Measurements from ENCODE around the gene SCP2.

SCP2 gene

GRCh38 chr1:53085405-53085804 lies 158.3 kb downstream of the SCP2 start:
- no peak for DNase-seq

GRCh38 chr1:53086491-53087070 lies 159.5 kb downstream of the SCP2 start:
- DNase-seq: no peak

- no peak for DNase-seq
Observed at GRCh38 chr1:53087332-53088285, 160.5 kb downstream of the SCP2 start.

GRCh38 chr1:53088616-53089300 lies 161.7 kb downstream of the SCP2 start:
- DNase-seq: no peak

- no peak for DNase-seq
Observed at GRCh38 chr1:53089478-53090226, 162.6 kb downstream of the SCP2 start.

- no peak for DNase-seq
Observed at GRCh38 chr1:53090227-53091147, 163.4 kb downstream of the SCP2 start.

GRCh38 chr1:53091841-53092645 lies 165.0 kb downstream of the SCP2 start:
- no peak for DNase-seq

- no peak for DNase-seq
Observed at GRCh38 chr1:53092659-53093450, 165.8 kb downstream of the SCP2 start.

- DNase-seq: no peak
Observed at GRCh38 chr1:53093451-53093754, 166.3 kb downstream of the SCP2 start.

GRCh38 chr1:53093778-53094532 lies 166.9 kb downstream of the SCP2 start:
- DNase-seq: no peak

GRCh38 chr1:53094533-53094919 lies 167.4 kb downstream of the SCP2 start:
- DNase-seq: no peak
